Natural killer cell treated with Interleukin-12 subunit alpha and Interleukin-12 subunit beta and Interleukin-15 and Interleukin-18, amount 100 ng/mL, for 72 hours (primary cell): ENCODE data around the gene LRRFIP2. TPM values are rescaled to one million over a fixed set of nuclear protein-coding genes. Genes with fewer than 3 reads are reported as not detected.
"Not testable (repeated sequence)": the region's sequence is repeated elsewhere in the genome, so short reads cannot be mapped to it uniquely, and the experiment has no call there.

Experiments
- ATAC-seq, 2 donors: fragments of 150-1000 bp; cut with Tn5 transposase in 1 of 2; sonication (Bioruptor Pico), chemical (Tn5 transposase) in 1 of 2; 2 replicates each; pipeline ENCODE4 v1.10.0; 2021
- DNase-seq: peaks from one replicate; pipeline ENCODE4 v3.0.0; 2022; ENCODE audit warnings: low spot score
- H3K27ac Mint-ChIP-seq, 2 donors: 1 replicate in 1 of 2; 2 replicates in 1 of 2; pipeline ENCODE4 v1.8.0; 2022; ENCODE audit warnings: mixed read lengths in 2 of 2, mild to moderate bottlenecking in 1 of 2, moderate library complexity in 1 of 2
- H3K27me3 Mint-ChIP-seq, 2 donors: 1 replicate in 1 of 2; 2 replicates in 1 of 2; pipeline ENCODE4 v1.8.0; 2022; ENCODE audit warnings: mixed read lengths in 2 of 2
- H3K36me3 Mint-ChIP-seq: one replicate; pipeline ENCODE4 v1.8.0; 2022; ENCODE audit warnings: mixed read lengths
- H3K4me1 Mint-ChIP-seq, 2 donors: 1 replicate in 1 of 2; 2 replicates in 1 of 2; pipeline ENCODE4 v1.8.0; 2022; ENCODE audit warnings: low read depth in 2 of 2, mixed read lengths in 2 of 2, mild to moderate bottlenecking in 1 of 2
- H3K4me3 Mint-ChIP-seq: one replicate; pipeline ENCODE4 v1.8.0; 2022; ENCODE audit warnings: mixed read lengths
- H3K9me3 Mint-ChIP-seq: 2 replicates; pipeline ENCODE4 v1.8.0; 2022; ENCODE audit warnings: mixed read lengths
- total RNA-seq, 2 donors: library from RNA; stranded (reverse); gene quantifications; one replicate each; pipeline ENCODE4 v1.2.3, GENCODE V29; 2022

LRRFIP2 gene
- total RNA-seq, 2 donors from 2014 or later: 37.2 to 52.0 TPM

- no peak overlapping the region for H3K4me3 Mint-ChIP-seq
- H3K36me3 Mint-ChIP-seq: peaks cover 8% of the 10 kb centered on the region
- H3K27me3 Mint-ChIP-seq: no peaks in the 10 kb centered on the region
- DNase-seq: no peak
- no peak for ATAC-seq
- no peak overlapping the region for H3K27ac Mint-ChIP-seq
- peaks cover 28 to 31% of the 10 kb centered on the region in 2 donors for H3K4me1 Mint-ChIP-seq
- H3K9me3 Mint-ChIP-seq: no peaks in the 10 kb centered on the region
Observed at GRCh38 chr3:37130984-37131859, 43.2 kb downstream of the LRRFIP2 start.

DNA sequence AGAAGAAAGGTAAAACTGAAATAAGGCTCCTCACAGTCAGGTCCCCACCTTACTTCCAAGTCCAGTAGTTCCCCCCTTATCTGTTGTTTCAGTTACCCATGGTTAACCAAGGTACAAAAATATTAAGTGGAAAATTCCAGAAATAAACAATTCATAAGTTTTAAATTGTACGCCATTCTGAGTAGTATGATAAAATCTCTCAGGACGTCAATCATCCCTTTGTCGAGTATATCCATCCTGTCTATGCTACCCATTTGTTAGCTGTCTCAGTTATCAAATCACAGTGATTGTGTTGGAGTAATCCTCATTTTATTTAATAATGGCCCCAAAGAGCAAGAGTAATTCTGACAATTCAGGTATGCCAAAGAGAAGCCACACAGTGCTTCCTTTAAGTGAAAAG, 43.9 kb downstream of the LRRFIP2 start:
- no peaks in the 10 kb centered on the region for H3K9me3 Mint-ChIP-seq
- DNase-seq (no peak), ATAC-seq (no peak)
- H3K27ac Mint-ChIP-seq: peak overlapping the region in 1 of 2 donors; percentile 20
- H3K4me3 Mint-ChIP-seq: no peak overlapping the region
- peaks cover 8% of the 10 kb centered on the region for H3K36me3 Mint-ChIP-seq
- no peaks in the 10 kb centered on the region for H3K27me3 Mint-ChIP-seq
- H3K4me1 Mint-ChIP-seq: peaks cover 23 to 24% of the 10 kb centered on the region in 2 donors

GRCh38 chr3:37129871-37130270, 44.5 kb downstream of the LRRFIP2 start:
- H3K36me3 Mint-ChIP-seq: peaks cover 8% of the 10 kb centered on the region
- H3K4me3 Mint-ChIP-seq: no peak overlapping the region
- no peaks in the 10 kb centered on the region for H3K27me3 Mint-ChIP-seq
- H3K27ac Mint-ChIP-seq: peak overlapping the region in 1 of 2 donors; percentile 20
- H3K4me1 Mint-ChIP-seq: peaks cover 23 to 24% of the 10 kb centered on the region in 2 donors
- ATAC-seq: peak; percentile 82
- no peak for DNase-seq
- H3K9me3 Mint-ChIP-seq: no peaks in the 10 kb centered on the region

DNA sequence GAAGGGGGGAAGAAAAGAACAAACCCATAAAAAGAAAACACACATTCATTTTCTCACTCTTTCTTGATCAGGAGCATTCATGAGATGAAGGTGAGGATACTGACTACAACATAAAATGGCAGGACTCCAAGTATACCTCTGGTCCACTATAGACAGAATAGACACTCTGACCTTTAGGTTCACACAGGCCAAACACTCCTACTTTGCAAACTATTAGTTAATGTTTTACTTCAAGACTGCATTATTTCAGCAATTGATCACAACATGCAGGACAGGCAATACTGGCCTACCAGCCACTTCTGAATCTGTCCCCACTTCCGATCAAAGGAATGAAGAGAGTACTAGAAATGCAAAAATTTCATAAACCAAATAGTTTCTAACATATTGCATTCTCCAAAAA, 47.0 kb downstream of the LRRFIP2 start:
- ATAC-seq (no peak), DNase-seq (no peak)
- peaks cover 8% of the 10 kb centered on the region for H3K36me3 Mint-ChIP-seq
- H3K27ac Mint-ChIP-seq: no peak overlapping the region
- H3K27me3 Mint-ChIP-seq: no peaks in the 10 kb centered on the region
- no peak overlapping the region for H3K4me3 Mint-ChIP-seq
- H3K4me1 Mint-ChIP-seq: peaks cover 23 to 24% of the 10 kb centered on the region in 2 donors
- no peaks in the 10 kb centered on the region for H3K9me3 Mint-ChIP-seq

- no peak for ATAC-seq
- H3K4me3 Mint-ChIP-seq: no peak overlapping the region
- peaks cover 8% of the 10 kb centered on the region for H3K36me3 Mint-ChIP-seq
- H3K4me1 Mint-ChIP-seq: peaks cover 23 to 24% of the 10 kb centered on the region in 2 donors
- no peaks in the 10 kb centered on the region for H3K9me3 Mint-ChIP-seq
- no peak for DNase-seq
- H3K27ac Mint-ChIP-seq: no peak overlapping the region
- H3K27me3 Mint-ChIP-seq: no peaks in the 10 kb centered on the region
Observed at GRCh38 chr3:37126856-37127255, 47.5 kb downstream of the LRRFIP2 start.

DNA sequence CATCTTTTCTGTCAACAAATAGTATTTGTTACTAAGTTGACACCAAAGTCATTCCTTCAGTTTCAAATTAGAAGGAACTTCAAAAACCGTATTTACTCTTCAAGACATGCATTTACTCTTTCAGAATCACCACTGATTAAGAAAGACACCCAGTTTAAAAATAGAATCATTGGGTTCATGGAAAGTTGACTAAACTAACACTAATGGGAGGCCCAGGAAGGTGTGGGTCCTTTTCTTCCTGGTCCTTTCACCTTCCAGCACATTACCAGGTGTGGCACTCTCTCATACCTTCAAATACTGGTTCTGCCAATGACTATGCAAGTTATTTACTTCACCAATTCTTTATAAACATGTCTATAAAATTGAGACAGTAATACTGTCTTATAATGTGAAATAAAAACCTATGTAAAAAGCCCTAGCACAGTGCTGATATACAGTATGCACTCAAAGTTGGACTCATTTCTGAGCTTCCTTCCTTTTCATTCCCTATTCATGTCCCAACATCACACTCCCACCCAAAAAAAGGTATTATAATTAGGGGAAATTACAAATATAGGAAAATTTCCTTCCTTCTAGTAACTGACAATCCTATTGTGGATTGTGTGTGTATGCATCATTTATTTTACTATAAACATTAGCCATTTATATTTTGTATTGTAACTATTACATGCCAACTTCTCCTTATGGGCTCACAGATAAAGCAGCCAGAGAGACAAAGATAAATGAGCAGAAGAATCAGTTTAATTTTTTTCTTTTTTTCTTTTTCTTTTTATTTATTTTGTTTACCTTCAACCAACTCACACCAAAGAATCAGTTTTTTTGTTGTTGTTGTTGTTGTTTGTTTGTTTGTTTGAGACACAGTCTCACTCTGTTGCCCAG, 48.9 kb downstream of the LRRFIP2 start:
- no peak overlapping the region for H3K4me3 Mint-ChIP-seq
- H3K9me3 Mint-ChIP-seq: no peaks in the 10 kb centered on the region
- peaks cover 12 to 15% of the 10 kb centered on the region in 2 donors for H3K4me1 Mint-ChIP-seq
- DNase-seq: no peak
- ATAC-seq: no peak
- peaks cover 8% of the 10 kb centered on the region for H3K36me3 Mint-ChIP-seq
- no peaks in the 10 kb centered on the region for H3K27me3 Mint-ChIP-seq
- no peak overlapping the region for H3K27ac Mint-ChIP-seq

GRCh38 chr3:37124435-37124834, 49.9 kb downstream of the LRRFIP2 start:
- peaks cover 6% of the 10 kb centered on the region for H3K36me3 Mint-ChIP-seq
- DNase-seq (no peak), ATAC-seq (no peak)
- H3K4me1 Mint-ChIP-seq: peaks cover 5% of the 10 kb centered on the region in 2 donors
- H3K27me3 Mint-ChIP-seq: no peaks in the 10 kb centered on the region
- no peaks in the 10 kb centered on the region for H3K9me3 Mint-ChIP-seq
- no peak overlapping the region for H3K27ac Mint-ChIP-seq
- no peak overlapping the region for H3K4me3 Mint-ChIP-seq

GRCh38 chr3:37123292-37123691, 51.1 kb downstream of the LRRFIP2 start:
- ATAC-seq: no peak
- H3K9me3 Mint-ChIP-seq: no peaks in the 10 kb centered on the region
- DNase-seq: no peak
- H3K27me3 Mint-ChIP-seq: no peaks in the 10 kb centered on the region
- H3K4me1 Mint-ChIP-seq: no peaks in the 10 kb centered on the region
- H3K4me3 Mint-ChIP-seq: no peak overlapping the region
- peaks cover 4% of the 10 kb centered on the region for H3K36me3 Mint-ChIP-seq
- H3K27ac Mint-ChIP-seq: no peak overlapping the region

DNA sequence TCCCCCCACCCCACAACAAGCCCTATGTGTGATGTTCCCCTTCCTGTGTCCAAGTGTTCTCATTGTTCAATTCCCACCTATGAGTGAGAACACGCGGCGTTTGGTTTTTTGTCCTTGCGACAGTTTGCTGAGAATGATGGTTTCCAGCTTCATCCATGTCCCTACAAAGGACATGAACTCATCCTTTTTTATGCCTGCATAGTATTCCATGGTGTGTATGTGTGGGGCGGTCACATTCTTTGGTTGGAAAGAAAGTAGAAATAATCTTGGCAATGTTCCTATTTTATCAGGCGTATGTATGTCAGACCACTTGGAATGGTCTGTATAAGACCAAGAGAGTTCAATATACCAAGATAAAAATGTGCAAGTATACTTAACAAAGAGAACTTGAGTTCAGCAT, 52.3 kb downstream of the LRRFIP2 start:
- H3K27ac Mint-ChIP-seq, H3K4me3 Mint-ChIP-seq, ATAC-seq, H3K4me1 Mint-ChIP-seq, H3K27me3 Mint-ChIP-seq, H3K36me3 Mint-ChIP-seq, DNase-seq, H3K9me3 Mint-ChIP-seq: not testable (repeated sequence)

- H3K27ac Mint-ChIP-seq: no peak overlapping the region
- H3K4me3 Mint-ChIP-seq: no peak overlapping the region
- no peaks in the 10 kb centered on the region for H3K36me3 Mint-ChIP-seq
- H3K4me1 Mint-ChIP-seq: no peaks in the 10 kb centered on the region
- no peaks in the 10 kb centered on the region for H3K9me3 Mint-ChIP-seq
- no peak for DNase-seq
- no peak for ATAC-seq
- H3K27me3 Mint-ChIP-seq: no peaks in the 10 kb centered on the region
Observed at GRCh38 chr3:37118163-37118562, 56.2 kb downstream of the LRRFIP2 start.

GRCh38 chr3:37117548-37117947, 56.8 kb downstream of the LRRFIP2 start:
- Mint-ChIP-seq H3K27me3 (no peaks in the 10 kb centered on the region), H3K4me1 (no peaks in the 10 kb centered on the region), H3K36me3 (no peaks in the 10 kb centered on the region), H3K9me3 (no peaks in the 10 kb centered on the region), H3K27ac (no peak overlapping the region), H3K4me3 (no peak overlapping the region)
- ATAC-seq (no peak), DNase-seq (no peak)

DNA sequence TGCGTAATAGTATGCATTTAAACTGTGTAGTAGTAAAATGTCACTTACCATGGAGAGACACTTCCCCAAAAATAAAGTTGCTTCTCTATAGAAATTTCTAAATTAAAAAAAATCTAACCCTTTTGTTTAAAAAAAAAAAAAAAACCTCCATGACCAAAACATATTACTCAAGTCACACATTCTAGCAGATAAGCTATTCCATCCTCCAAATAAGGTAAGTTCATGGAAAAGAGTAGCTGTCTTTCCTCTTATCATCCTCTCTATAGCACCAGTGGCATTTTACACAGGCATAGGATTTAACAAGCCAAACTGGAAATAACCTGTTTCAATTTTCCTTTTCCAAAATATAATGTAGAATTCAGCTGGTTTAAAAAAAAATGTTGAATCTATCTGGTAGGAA, 57.4 kb downstream of the LRRFIP2 start:
- ATAC-seq: no peak
- no peak overlapping the region for H3K27ac Mint-ChIP-seq
- H3K9me3 Mint-ChIP-seq: no peaks in the 10 kb centered on the region
- H3K27me3 Mint-ChIP-seq: no peaks in the 10 kb centered on the region
- no peaks in the 10 kb centered on the region for H3K4me1 Mint-ChIP-seq
- DNase-seq: no peak
- H3K4me3 Mint-ChIP-seq: no peak overlapping the region
- H3K36me3 Mint-ChIP-seq: no peaks in the 10 kb centered on the region

- ATAC-seq (no peak), DNase-seq (no peak)
- Mint-ChIP-seq H3K9me3 (no peaks in the 10 kb centered on the region), H3K27me3 (no peaks in the 10 kb centered on the region), H3K4me1 (no peaks in the 10 kb centered on the region), H3K27ac (no peak overlapping the region), H3K4me3 (no peak overlapping the region), H3K36me3 (no peaks in the 10 kb centered on the region)
Observed at GRCh38 chr3:37115446-37115845, 58.9 kb downstream of the LRRFIP2 start.
